H1 (cell line): ENCODE results near the gene PSORS1C1. TPM values are rescaled to one million over a fixed set of nuclear protein-coding genes. Genes with fewer than 3 reads are reported as not detected.

Source experiments
- CTCF ChIA-PET: fragments of 300-600 bp; sonication (Branson Sonifier 250); formaldehyde crosslinking; loops from one replicate; lab custom pipeline; 2021; ENCODE audit not compliant: partially characterized antibody; lab: Charles Lee
- POLR2A ChIA-PET: fragments of 300-600 bp; sonication (Branson Sonifier 250); formaldehyde crosslinking; loops from one replicate; lab custom pipeline; 2021; ENCODE audit warnings: inconsistent platforms; ENCODE audit not compliant: partially characterized antibody; lab: Charles Lee
- DNase-seq, 2 experiments: peaks; one replicate each; pipeline versions ENCODE4 v3.0.0 to v3.0.0-alpha.2; 2010 to 2022; ENCODE audit warnings: low spot score in 2 of 2, low read depth in 1 of 2, mixed read lengths in 1 of 2
- FAIRE-seq: peaks from 2 replicates; lab custom pipeline; 2011; peaks lifted over from hg19 to GRCh38; lab: Jason Lieb, UNC
- H2AFZ ChIP-seq: 2 replicates; pipeline ENCODE4 v1.8.1; 2012; ENCODE audit warnings: low read length, inconsistent platforms
- H2AK5ac ChIP-seq: 2 replicates; pipeline ENCODE4 v1.6.1; 2013; ENCODE audit warnings: low read depth, low read length
- H2BK120ac ChIP-seq: replicated peaks from 2 replicates; pipeline ENCODE3; 2013; ENCODE audit warnings: low read depth, low read length, inconsistent platforms
- H2BK12ac ChIP-seq: 2 replicates; pipeline ENCODE4 v1.6.1; 2013; ENCODE audit warnings: low read depth, low read length
- H2BK15ac ChIP-seq: 2 replicates; pipeline ENCODE4 v1.6.1; 2013; ENCODE audit warnings: low read length
- H2BK20ac ChIP-seq: 2 replicates; pipeline ENCODE4 v1.6.1; 2013; ENCODE audit warnings: low read length
- H2BK5ac ChIP-seq: 2 replicates; pipeline ENCODE4 v1.6.1; 2013; ENCODE audit warnings: low read depth, low read length
- H3K14ac ChIP-seq: 2 replicates; pipeline ENCODE4 v1.6.1; 2013; ENCODE audit warnings: inconsistent platforms; ENCODE audit not compliant: insufficient read length
- H3K18ac ChIP-seq: 2 replicates; pipeline ENCODE4 v1.6.1; 2013; ENCODE audit warnings: low read length; ENCODE audit errors: extremely low read depth
- H3K23ac ChIP-seq: 2 replicates; pipeline ENCODE4 v1.6.1; 2013; ENCODE audit warnings: inconsistent platforms; ENCODE audit not compliant: insufficient read length
- H3K23me2 ChIP-seq: 2 replicates; pipeline ENCODE4 v1.6.1; 2013; ENCODE audit warnings: low read depth, low read length
- H3K27ac ChIP-seq: 2 replicates; pipeline ENCODE4 v1.6.1; 2011; ENCODE audit warnings: low read depth, low read length, inconsistent platforms
- H3K27me3 ChIP-seq, 4 experiments: replicated peaks in 1 of 4; 1 replicate in 1 of 4; 2 replicates in 3 of 4; pipeline versions ENCODE4 v1.6.1 to v1.8.1; 2011 to 2013; ENCODE audit warnings: low read length in 3 of 4, mild to moderate bottlenecking in 3 of 4, inconsistent platforms in 2 of 4, mixed read lengths in 2 of 4, moderate library complexity in 1 of 4; ENCODE audit not compliant: control insufficient read depth in 3 of 4, insufficient read depth in 3 of 4; ENCODE audit errors: extremely low read depth in 1 of 4
- H3K36me3 ChIP-seq, 4 experiments: 2 replicates each; pipeline versions ENCODE4 v1.6.1 to v1.8.1; 2011 to 2013; ENCODE audit warnings: mild to moderate bottlenecking in 4 of 4, low read length in 3 of 4, moderate library complexity in 2 of 4, control low read depth in 1 of 4, inconsistent platforms in 1 of 4; ENCODE audit not compliant: insufficient read depth in 4 of 4, control insufficient read depth in 2 of 4
- H3K4ac ChIP-seq: replicated peaks from 2 replicates; pipeline ENCODE3; 2013; ENCODE audit warnings: low read length, low read depth, mixed read lengths, inconsistent platforms; ENCODE audit not compliant: insufficient read length
- H3K4me1 ChIP-seq, 4 experiments: replicated peaks in 1 of 4; 1 replicate in 1 of 4; 2 replicates in 3 of 4; pipeline versions ENCODE4 v1.6.1 to v1.8.1; 2011 to 2013; ENCODE audit warnings: low read length in 3 of 4, inconsistent platforms in 2 of 4, mixed read lengths in 1 of 4; ENCODE audit not compliant: insufficient read depth in 4 of 4, control insufficient read depth in 3 of 4
- H3K4me2 ChIP-seq, 2 experiments: 2 replicates each; pipeline versions ENCODE4 v1.6.1 to v1.8.1; 2011 to 2013; ENCODE audit warnings: low read depth in 2 of 2, low read length in 2 of 2, control low read depth in 1 of 2, inconsistent platforms in 1 of 2, mild to moderate bottlenecking in 1 of 2; ENCODE audit not compliant: insufficient read depth in 1 of 2
- H3K4me3 ChIP-seq, 4 experiments: fragments of 200-600, 300-600 bp in 1 of 4; sonication (generic), shearing (Covaris generic), sonication (Bioruptor Twin) in 1 of 4; 2 replicates each; pipeline versions ENCODE4 v1.5.1 to v1.8.1; 2011 to 2016; ENCODE audit warnings: low read length in 4 of 4, low read depth in 3 of 4, control low read depth in 2 of 4, inconsistent platforms in 2 of 4, mild to moderate bottlenecking in 2 of 4, mixed read lengths in 1 of 4, moderate library complexity in 1 of 4; ENCODE audit not compliant: insufficient read depth in 2 of 4; ENCODE audit errors: extremely low read depth in 1 of 4
- H3K56ac ChIP-seq: replicated peaks from 2 replicates; pipeline ENCODE3; 2013; ENCODE audit warnings: low read depth, mild to moderate bottlenecking, mixed read lengths, low read length, inconsistent platforms; ENCODE audit not compliant: insufficient read length
- H3K79me1 ChIP-seq: 2 replicates; pipeline ENCODE4 v1.6.1; 2013; ENCODE audit warnings: low read depth, low read length, control low read depth
- H3K79me2 ChIP-seq, 2 experiments: 2 replicates each; pipeline versions ENCODE4 v1.6.1 to v1.8.1; 2012 to 2013; ENCODE audit warnings: low read length in 2 of 2, mild to moderate bottlenecking in 2 of 2, inconsistent platforms in 1 of 2; ENCODE audit not compliant: insufficient read depth in 2 of 2, control insufficient read depth in 1 of 2
- H3K9ac ChIP-seq, 4 experiments: replicated peaks in 1 of 4; 1 replicate in 1 of 4; 2 replicates in 3 of 4; pipeline versions ENCODE4 v1.6.1 to v1.8.1; 2011 to 2013; ENCODE audit warnings: low read depth in 3 of 4, low read length in 3 of 4, control low read depth in 2 of 4, mild to moderate bottlenecking in 2 of 4, moderate library complexity in 2 of 4, inconsistent platforms in 1 of 4; ENCODE audit errors: extremely low read depth in 1 of 4
- H3K9me3 ChIP-seq, 2 experiments: 2 replicates each; pipeline versions ENCODE4 v1.6.1 to v1.8.1; 2012 to 2013; ENCODE audit warnings: mild to moderate bottlenecking in 2 of 2, moderate library complexity in 2 of 2, control low read depth in 1 of 2, inconsistent platforms in 1 of 2, low read depth in 1 of 2, low read length in 1 of 2, mixed read lengths in 1 of 2; ENCODE audit not compliant: insufficient read depth in 2 of 2
- H4K20me1 ChIP-seq, 2 experiments: replicated peaks in 1 of 2; 2 replicates each; pipeline versions ENCODE3 to v1.8.1; 2011 to 2013; ENCODE audit warnings: inconsistent platforms in 2 of 2, low read length in 2 of 2, mild to moderate bottlenecking in 1 of 2; ENCODE audit not compliant: insufficient read depth in 2 of 2, control insufficient read depth in 1 of 2
- H4K5ac ChIP-seq: 2 replicates; pipeline ENCODE4 v1.6.1; 2013; ENCODE audit warnings: low read length, low read depth, mixed read lengths, inconsistent platforms; ENCODE audit not compliant: insufficient read length
- H4K8ac ChIP-seq: 2 replicates; pipeline ENCODE4 v1.8.0; 2013; ENCODE audit warnings: mild to moderate bottlenecking, moderate library complexity, low read length, inconsistent platforms; ENCODE audit not compliant: insufficient read depth; ENCODE audit errors: extremely low read depth
- H4K91ac ChIP-seq: replicated peaks from 2 replicates; pipeline ENCODE3; 2013; ENCODE audit warnings: low read length, mixed read lengths, inconsistent platforms; ENCODE audit not compliant: insufficient read length
- ASH2L ChIP-seq: fragments of 200-600, 300-600 bp; sonication (generic); IDR thresholded peaks from one replicate; pipeline ENCODE4 v1.7.1; 2017; ENCODE audit warnings: low read length
- BCL11A ChIP-seq, 2 experiments: IDR thresholded peaks; one replicate each; pipeline ENCODE4 v1.6.1; 2011; ENCODE audit warnings: low read depth in 2 of 2, low read length in 2 of 2, mild to moderate bottlenecking in 2 of 2
- POLR2AphosphoS5 ChIP-seq: IDR thresholded peaks from 2 replicates; pipeline ENCODE4 v1.6.1; 2011; ENCODE audit warnings: low read depth, low read length
- TBP ChIP-seq: IDR thresholded peaks from 2 replicates; pipeline ENCODE4 v1.6.1; 2011; ENCODE audit warnings: low read depth, low read length, improper control_type of control experiment
- WGBS, 2 experiments: shearing (Covaris generic) in 1 of 2; methylation state at CpG; one replicate each; pipeline versions ENCODE4 v1.1.6 to v1.1.7; 2013 to 2015; ENCODE audit warnings: low lambda C conversion rate in 2 of 2, mixed read lengths in 2 of 2, inconsistent platforms in 1 of 2, low coverage in 1 of 2, missing lambda C conversion rate in 1 of 2; ENCODE audit not compliant: insufficient replicate concordance in 2 of 2, insufficient coverage in 1 of 2, insufficient read length in 1 of 2; ENCODE audit errors: extremely low coverage in 1 of 2, missing lambda C conversion rate in 1 of 2; 5-methylcytosine and 5-hydroxymethylcytosine counted together
- polyA plus RNA-seq, 7 experiments: library from polyadenylated mRNA; depleted of rRNA in 3 of 7; stranded (reverse) in 5 of 7; unstranded in 2 of 7; fragments of >200 nt in 5 of 7; fragments of 200-250 nt in 2 of 7; gene quantifications; 1 replicate in 5 of 7; 2 replicates in 1 of 7; 4 replicates in 1 of 7; pipeline versions ENCODE4 v1.2.1 to v1.2.3, GENCODE V29; 2011 to 2013; ENCODE audit warnings: missing spikeins in 2 of 7, mixed read lengths in 2 of 7
- total RNA-seq: library from RNA; stranded (reverse); fragmentation: NEBNext Ultra II Directional; extraction: Animal tissue kit (Norgen Biotek cat#: 25700); gene quantifications from 2 replicates; pipeline ENCODE4 v1.2.1, GENCODE V29; 2021
- TF ChIP-seq, protein P1 (sequence below): IDR thresholded peaks from 2 replicates; pipeline ENCODE4 v1.6.1; 2012; ENCODE audit warnings: inconsistent platforms
- TF ChIP-seq, protein P2 (sequence below), 3 experiments: IDR thresholded peaks; 1 replicate in 2 of 3; 2 replicates in 1 of 3; pipeline versions ENCODE4 v1.5.1 to v1.6.1; 2011; ENCODE audit warnings: low read length in 3 of 3, mild to moderate bottlenecking in 3 of 3, inconsistent platforms in 2 of 3, low read depth in 1 of 3, moderate library complexity in 1 of 3; ENCODE audit not compliant: insufficient read depth in 1 of 3; ENCODE audit errors: control extremely low read depth in 1 of 3

Gene PSORS1C1
- total and polyA plus RNA-seq, 2 of the 8 experiments (the other 6 are each of a cell fraction or from before 2014, with no cell fraction given): 0.12 to 0.52 TPM

DNA sequence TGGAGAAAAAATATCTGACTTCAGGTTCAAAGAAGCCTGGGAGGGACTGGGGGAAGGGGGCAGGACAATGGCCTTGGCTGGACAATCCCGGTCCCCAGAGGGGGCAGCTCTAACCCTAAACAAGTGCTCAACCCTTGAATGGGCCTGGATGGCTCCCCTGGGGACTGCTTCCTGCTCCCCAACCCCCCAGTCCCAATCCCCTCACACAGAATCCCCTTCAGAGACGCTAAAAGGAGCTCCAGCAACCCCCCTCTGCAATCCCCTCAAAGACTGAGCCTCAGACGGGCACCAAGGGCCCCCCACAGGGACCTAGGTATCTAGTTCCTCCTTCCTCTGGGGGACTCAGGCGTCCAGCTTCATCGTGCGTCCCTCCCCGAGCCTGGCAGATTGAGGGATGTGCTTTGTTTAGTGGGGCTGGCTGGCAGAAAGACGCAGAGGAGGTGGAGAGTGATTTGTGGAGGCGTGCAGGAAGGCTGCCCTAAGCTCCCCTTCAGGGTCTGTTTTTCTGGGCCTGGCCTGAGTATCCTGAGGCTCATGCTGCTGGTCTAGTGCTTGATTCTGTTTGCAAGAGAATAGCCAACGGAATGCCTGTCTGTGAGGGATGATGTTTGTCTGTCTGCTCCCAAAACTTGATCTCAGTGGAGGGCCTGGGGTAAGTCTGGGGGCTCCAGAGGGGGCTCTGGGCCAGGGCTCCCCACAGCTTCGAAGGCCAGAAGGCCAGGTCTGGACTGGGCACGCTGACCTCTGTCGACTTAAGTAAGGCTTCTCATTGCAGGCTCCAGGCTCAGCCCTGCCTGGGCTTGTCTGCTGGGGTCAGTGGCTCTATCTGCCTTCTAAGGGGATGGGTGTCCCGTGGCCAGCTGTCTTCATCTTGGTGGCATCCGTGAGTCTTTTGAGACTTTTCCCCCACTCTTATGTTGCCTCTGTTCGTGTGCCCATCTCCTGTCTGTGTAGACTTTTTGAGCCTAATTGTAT, 57.6 kb downstream of the PSORS1C1 start:
- peak; percentile 95 to 98 for DNase-seq
- Histone ChIP-seq H3K23me2 (peaks cover 13% of the 10 kb centered on the region), H2BK120ac (peak overlapping the region; percentile 74), H3K14ac (no peak overlapping the region), H3K36me3 (no peaks in the 10 kb centered on the region), H3K56ac (peak overlapping the region; percentile 92), H3K18ac (peak overlapping the region; percentile 76), H3K27ac (peak overlapping the region; percentile 92), H4K20me1 (peaks cover 7 to 11% of the 10 kb centered on the region in 2 experiments), H4K8ac (peak overlapping the region; percentile 63), H2AK5ac (peak overlapping the region; percentile 76; the same call in 1 of the 2 replicates), H3K9me3 (no peaks in the 10 kb centered on the region), H4K91ac (peak overlapping the region; percentile 96), H2AFZ (no peak overlapping the region), H3K4ac (peak overlapping the region; percentile 79), H3K27me3 (no peaks in the 10 kb centered on the region), H2BK12ac (peak overlapping the region; percentile 95), H2BK15ac (peak overlapping the region; percentile 9; the same call in 1 of the 2 replicates), H3K4me1 (peaks cover 22 to 41% (median 32%) of the 10 kb centered on the region in 4 experiments), H3K4me2 (peak overlapping the region; percentile 83 to 89), H3K79me1 (peaks cover 6% of the 10 kb centered on the region), H3K23ac (no peak overlapping the region), H4K5ac (peak overlapping the region; percentile 41), H3K9ac (peak overlapping the region; percentile 55 to 83 (median 70)), H2BK20ac (peak overlapping the region; percentile 99), H3K79me2 (peaks cover 23 to 68% of the 10 kb centered on the region in 2 experiments), H2BK5ac (peak overlapping the region; percentile 100), H3K4me3 (peak overlapping the region; percentile 44 to 62 (median 55))
- 1% methylated on average over 15 of the region's 16 CpGs; no CpG with 5 or more reads in 1 of the 2 experiments for WGBS, 2 experiments
- CTCF ChIA-PET: interaction anchor here (0.7 to 5.9 kb wide), 13 partner anchors 11 to 194 kb away, joined by 3 to 36 read pairs (median 6); partner anchors contain the start of genes PSORS1C1, PSORS1C2 and TCF19
- peak; percentile 52 for FAIRE-seq
- POLR2A ChIA-PET: interaction anchor here (0.6 to 68.5 kb wide), 25 partner anchors 4 to 706 kb away, joined by 3 to 2251 read pairs (median 4); partner anchors contain the start of genes CCHCR1, CDSN, DDR1 and FLOT1
- TF ChIP-seq, protein P1, sequence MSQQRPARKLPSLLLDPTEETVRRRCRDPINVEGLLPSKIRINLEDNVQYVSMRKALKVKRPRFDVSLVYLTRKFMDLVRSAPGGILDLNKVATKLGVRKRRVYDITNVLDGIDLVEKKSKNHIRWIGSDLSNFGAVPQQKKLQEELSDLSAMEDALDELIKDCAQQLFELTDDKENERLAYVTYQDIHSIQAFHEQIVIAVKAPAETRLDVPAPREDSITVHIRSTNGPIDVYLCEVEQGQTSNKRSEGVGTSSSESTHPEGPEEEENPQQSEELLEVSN: 0 out of 2 replicates have a peak, but pooled peaks have one; percentile 10
- TF ChIP-seq TBP: peak; percentile 60
- TF ChIP-seq BCL11A (IDR thresholded peaks at IDR 0.05; ENCODE audit: low read depth in 2 of 2, low read length in 2 of 2): peak in 1 of 2 experiments; percentile 58
- TF ChIP-seq POLR2AphosphoS5: peak; percentile 57
- TF ChIP-seq ASH2L: peak; percentile 76
- TF ChIP-seq, protein P2, sequence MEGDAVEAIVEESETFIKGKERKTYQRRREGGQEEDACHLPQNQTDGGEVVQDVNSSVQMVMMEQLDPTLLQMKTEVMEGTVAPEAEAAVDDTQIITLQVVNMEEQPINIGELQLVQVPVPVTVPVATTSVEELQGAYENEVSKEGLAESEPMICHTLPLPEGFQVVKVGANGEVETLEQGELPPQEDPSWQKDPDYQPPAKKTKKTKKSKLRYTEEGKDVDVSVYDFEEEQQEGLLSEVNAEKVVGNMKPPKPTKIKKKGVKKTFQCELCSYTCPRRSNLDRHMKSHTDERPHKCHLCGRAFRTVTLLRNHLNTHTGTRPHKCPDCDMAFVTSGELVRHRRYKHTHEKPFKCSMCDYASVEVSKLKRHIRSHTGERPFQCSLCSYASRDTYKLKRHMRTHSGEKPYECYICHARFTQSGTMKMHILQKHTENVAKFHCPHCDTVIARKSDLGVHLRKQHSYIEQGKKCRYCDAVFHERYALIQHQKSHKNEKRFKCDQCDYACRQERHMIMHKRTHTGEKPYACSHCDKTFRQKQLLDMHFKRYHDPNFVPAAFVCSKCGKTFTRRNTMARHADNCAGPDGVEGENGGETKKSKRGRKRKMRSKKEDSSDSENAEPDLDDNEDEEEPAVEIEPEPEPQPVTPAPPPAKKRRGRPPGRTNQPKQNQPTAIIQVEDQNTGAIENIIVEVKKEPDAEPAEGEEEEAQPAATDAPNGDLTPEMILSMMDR (IDR thresholded peaks at IDR 0.05; ENCODE audit: control extremely low read depth in 1 of 3, insufficient read depth in 1 of 3, low read depth in 1 of 3, low read length in 3 of 3): 0 out of 4 replicates have a peak, but pooled peaks of 1 of the 3 experiments have one; percentile 9
